GM21723 (cell line): ENCODE data around the gene ZNF831.

Experiments used
- ATAC-seq: cut with Tn5 transposase; IDR thresholded peaks from one replicate; pipeline ENCODE4 v1.9.1; 2021; ENCODE audit warnings: mild to moderate bottlenecking, moderate library complexity; ENCODE audit not compliant: unreplicated experiment

The ZNF831 gene

DNA sequence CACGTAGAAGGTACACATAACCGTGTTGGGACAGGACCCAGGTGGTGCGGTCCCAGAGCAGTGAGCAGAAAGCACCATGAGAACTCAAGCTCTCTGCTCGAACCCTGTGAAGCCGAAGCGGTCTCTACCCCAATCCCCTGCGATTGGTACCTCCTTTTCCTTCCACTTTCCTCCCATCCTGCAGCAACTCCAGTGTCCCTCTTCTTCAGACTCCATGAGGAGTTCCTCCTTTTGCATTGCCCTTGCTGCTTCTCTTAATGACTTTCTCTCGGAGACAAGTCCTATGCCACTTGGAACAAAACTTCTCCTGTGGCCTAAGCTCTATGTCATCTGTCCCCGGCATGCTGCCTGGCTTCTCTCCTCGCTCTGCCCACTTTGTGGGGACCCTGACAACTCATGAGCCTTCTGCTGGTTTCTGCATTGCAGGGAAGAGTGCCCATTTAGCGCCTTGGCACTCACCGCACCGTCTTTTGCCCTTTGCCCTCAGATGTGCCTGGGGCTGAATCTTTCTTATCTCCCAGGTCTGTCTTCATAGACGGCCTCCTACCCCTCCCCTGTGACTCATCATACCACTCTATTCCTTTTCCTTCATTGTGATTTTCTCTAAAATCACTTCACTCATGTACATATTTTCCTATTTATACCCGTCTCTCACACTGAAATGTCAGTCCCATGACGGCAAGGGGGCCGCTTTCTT, 9.2 kb upstream of the ZNF831 start:
- ATAC-seq = no peak

DNA sequence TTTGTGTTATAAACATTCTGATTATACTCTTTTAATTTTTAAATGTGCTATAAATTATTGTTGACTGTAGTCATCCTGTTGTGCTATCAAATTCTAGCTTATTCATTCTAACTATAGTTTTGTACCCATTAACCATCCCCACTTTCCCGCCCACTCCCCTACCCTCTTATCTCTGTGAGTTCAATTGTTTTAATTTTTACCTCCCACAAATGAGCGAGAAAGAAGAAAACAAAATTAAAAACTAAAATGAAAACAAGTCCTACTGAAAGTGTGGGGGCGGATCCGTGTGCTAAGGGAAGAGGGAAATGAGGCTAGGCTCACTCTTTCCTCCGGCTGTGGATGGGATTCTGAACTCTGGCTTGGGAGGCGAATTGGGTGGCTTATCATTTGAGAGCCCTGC, 6.6 kb upstream of the ZNF831 start:
- no peak for ATAC-seq

DNA sequence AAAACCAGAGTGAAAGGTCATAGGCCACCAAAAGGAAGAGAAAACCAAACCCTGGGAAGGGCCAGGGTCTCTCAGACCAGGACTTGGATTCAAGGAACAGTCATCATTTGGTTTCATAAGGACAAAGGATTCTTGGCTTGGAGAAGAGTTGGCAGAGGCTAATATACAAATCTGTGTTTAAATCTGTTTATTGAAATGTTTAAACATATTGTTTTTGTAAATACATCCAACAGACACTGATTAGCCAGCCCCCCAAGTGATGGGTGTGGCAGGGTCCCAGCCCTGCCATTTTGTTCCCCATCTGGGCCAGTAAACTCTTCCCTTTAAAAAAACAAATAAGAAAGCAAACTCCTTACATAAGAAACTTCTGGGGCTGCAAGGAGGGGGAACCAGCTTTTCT, 6.1 kb upstream of the ZNF831 start:
- ATAC-seq = no peak

DNA sequence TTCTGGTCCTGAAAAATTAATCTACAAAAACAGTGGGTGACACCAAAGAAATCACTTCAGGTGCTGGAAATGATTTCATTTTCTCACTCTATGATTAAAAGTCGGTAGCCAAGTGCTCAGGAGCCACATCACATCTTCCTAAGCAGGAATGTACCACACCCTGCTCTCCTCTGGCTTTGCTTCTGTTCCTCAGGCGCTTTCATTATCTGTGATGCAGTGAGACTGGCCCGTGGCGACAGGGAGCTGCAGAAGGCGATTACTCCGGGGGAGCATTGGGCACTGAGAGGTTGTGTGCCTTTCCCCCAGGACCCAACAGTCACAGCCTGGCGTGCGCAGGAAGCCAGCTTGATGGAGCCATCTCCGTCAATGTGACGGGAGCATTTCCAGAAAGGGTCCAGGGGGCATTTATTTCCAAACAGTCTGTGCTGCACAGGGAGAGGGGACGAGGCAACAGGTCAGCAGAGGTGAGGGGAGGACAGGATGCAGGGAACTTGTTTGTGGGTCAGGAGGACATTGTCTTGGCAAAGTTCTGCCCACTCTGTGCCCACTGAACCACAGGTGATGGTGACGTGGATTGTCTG, 5.6 kb upstream of the ZNF831 start:
- ATAC-seq = no peak

DNA sequence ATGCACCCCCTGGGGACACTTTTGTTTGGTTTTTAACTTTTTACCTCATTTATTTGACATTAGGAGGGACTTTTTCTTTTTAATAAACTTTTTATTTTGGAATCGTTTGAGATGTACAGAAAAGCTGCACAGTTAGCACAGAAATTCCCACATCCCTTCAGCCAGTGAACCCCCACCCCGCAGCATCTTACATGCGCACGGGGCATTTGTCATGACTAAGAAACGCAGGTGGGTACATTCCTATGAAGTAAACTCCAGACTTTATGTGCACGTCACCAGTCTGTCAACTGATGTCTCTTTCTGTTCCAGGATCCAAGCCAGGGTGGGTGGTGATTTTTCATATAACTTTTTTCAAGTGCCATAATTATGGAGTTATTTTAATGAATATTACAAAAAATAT, 4.9 kb upstream of the ZNF831 start:
- no peak for ATAC-seq

DNA sequence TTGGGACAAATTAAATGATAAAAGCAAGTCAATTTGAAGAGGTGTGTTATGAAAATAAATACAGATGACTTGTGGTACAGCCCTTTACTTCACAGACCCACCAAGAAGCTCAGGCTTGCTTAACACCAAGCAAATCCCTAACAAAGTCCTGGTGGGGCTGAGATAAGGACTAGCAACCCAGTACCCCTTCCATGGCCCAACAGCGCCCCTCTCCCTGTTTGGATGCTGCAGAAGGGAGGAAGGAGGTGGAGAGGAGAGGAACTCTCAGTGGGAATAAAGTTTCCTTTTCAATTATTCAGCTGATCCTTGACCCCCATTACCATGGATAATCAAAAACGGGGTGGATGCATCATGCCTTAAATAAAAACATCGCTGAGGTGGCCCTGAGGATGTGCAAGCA, 4.5 kb upstream of the ZNF831 start:
- ATAC-seq = no peak

DNA sequence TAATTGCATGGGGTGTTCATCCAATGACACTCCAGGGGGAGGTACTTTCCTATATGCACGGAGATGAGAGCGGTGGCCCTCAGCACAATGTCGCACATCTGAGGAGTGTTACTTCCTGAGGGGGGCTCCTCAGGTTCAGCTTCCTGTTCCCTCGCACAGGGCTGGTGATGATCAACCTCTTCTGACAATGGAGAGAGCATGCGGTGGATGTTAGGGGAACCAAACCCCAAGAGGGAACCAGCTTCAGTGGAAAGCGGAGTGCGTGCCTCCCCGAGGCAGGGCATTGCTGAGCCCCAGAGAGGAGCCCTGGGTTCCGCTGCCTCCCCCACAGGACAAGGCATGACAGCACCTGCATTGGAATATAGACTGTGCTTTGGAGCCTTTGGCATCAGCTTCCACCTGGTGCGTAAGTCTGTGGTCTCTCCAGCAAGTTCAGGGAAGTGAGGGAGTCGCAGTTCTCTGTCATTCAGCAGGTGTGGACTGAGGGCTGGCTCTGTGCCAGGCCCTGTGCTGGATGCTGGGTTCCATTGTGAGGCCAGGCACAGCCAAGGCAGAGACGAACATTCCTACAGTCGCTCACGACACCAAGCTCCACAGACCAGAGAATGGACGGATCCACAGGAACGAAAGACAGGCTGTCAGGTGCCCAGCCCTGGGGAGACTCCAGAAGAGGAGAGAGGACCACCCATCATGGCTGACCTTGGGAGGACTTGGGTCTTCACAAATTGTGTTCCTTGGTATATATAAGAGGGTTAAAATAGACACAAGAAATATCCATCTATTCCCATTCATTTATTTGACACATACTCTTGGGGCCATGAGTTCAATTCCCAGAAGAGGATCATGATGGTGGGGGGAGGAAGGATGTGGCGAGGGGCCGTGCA, 3.9 kb upstream of the ZNF831 start:
- no peak for ATAC-seq

DNA sequence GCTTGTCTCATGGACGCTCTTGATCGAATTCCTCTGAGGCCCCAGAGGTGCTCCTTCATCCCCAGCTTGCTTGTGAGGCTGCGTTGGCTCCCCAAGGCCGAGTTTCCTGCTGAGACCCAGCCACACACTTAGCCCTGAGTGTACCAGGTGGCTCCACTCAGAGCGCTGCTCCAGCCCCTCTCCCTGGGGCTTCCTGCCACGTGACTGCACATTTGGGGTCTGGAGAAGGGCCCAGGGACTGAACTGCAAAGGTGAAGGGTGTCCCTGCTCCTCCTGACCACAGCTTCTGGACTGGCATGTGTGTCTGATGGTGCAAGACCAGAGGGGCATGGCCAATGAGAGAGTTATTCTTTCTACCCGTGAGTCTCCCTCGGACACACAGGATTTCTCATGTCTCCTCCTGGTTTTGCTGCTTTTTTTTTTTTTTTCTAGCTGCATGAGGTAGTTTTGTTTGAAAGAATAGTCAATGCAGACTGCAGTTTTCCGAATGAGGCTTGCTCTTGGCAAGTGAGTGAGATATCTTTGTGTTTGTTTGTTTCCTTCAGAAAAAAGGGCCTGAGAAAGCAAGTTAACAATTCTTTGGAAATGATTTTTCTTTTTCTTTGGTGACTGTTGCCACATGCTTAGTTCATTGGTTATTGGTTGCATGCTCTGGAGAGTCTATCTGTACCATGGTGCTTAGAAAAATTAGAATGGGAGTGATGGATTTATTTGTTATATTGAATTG, 3.1 kb upstream of the ZNF831 start:
- no peak for ATAC-seq

DNA sequence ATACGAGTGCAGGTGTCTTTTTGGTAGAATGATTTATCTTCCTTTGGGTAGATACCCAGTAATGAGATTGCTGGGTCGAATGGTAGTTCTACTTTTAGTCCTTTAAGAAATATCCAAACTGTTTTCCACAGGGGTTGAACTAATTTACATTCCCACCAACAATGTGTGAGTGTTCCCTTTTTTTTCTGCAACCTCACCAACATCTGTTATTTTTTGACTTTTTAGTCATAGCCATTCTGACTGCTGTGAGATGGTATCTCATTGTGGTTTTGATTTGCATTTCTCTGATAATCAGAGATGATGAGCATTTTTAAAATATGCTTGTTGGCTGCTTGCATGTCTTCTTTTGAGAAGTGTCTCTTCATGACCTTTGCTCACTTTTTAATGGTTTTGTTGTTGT, 1.9 kb upstream of the ZNF831 start:
- no peak for ATAC-seq

DNA sequence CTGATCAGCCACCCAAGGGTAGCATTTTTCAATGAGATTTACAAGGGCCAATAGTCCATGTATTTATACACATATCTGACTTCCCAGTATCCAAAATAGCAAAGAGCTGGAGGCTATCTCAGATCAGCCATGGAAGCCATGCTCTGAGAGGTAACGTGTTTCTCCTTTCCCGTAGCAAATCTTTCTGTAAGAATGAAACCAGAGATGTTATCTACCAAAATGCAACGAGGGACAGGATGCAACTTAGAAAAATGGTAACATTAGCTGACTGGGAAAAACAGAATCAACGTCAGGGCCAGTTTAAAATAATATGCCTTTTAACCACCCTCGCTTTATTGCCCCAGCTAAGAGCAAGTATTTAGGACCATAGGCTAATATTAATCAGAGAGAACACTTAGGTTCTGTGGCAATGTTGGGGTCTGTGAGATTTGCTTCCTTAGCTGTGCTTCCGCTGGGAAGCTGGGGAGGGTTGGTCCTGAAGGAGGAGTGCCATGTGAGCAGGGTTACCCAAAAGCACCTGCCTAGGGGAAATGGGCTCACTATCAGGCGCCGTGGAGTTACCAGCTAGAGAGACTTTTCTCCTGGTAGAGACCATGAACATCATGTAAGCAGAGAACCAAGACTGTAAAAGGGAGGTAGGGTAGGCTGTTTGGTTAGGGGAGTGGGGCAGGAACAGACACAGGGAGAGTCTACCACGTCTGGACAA, 1.2 kb downstream of the ZNF831 start:
- no peak for ATAC-seq

DNA sequence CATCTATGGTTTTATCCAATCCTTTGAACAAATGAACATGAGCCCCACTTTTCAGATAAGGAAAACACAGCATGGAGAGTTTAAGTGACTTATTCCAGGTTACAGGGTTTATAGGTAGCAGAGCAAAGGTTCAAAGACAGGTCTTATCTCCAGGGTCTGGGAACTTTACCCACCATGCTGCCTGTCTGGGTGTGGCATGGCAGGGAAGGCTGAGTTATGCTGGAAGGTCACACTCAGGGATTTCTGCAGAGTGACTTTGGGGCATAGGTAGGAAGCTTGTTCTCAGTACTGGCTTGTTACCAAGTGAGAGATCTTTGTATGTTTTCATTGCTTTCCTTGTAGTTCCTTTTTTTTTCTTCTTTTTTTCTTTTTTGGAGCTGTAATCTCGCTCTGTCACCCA, 1.8 kb downstream of the ZNF831 start:
- ATAC-seq = no peak

DNA sequence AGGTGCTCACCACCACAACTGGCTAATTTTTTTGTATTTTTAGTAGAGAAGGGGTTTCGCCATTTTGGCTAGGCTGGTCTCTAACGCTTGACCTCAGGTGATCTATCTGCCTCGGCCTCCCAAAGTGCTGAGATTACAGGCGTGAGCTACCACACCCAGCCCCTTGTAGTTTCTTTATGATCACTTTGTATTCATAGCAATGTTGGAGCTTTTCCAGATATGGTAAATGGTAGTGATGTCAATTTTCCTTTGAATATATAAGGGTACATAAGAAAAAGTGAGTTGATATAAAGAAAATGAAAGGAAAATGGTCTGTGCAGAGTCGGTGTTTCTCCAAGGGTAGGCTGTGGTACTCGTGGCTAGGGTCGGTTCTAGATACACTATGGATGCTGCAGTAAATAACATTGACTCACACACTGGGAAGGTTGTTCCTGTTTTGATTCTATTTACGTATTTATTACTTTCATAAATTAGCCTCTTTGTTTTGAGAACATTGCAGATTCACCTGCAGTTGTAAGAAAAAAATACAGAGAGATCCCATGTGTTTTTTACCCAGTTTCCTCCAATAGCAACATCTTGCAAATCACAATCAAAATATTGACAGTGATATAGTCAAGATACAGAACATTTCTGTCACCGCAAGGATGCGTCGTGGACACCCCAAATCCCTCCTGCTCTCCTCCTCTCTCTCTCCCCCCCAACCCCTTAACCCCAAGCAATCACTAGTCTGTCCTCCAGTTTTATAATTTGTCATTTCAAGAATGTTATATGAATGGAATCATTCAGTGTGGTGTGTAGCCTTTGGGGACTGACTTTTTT, 2.5 kb downstream of the ZNF831 start:
- no peak for ATAC-seq

DNA sequence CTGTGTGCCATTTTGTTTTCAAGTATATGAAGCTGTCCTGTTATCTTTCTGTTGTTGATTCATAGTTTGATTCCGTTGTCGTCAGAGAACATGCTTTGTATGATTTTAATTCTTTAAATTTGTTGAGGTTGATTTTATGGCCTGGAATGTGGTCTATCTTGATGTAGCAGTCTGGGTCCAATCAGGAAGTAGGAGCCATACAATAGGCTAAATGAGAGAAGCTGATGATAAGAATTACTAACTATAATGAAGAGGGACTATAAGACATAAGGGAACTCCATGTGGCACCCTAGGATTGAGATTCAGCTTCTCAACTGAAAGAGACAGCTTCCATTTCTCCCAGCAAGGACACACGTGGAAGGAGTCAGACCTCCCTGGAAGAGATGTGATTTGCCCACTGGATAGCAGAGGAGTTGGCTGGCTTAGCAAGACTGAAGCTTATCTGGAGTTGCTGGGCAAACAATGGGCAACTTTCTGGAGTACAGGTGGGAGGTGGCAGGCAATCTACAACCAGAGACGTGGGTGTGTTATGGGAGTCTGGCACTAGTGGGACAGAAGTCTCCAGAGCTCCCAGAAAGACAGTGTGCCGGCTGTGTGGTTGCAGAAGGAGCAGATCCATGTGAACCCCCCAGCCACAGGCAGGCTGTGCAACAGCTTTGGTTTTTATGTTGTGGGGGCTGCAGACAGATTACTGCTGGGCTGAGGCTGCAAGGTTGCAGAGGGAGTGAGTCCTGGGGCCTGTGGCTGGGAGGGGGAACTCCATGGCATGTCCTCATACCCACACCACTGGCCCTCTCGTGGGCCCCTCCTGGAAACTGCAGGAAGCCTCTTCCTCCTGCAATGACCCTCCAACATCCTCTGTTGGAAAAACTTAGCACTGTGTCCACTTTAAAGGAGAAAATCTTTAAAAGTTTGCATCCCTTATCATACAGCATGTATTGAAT, 7.1 kb downstream of the ZNF831 start:
- ATAC-seq = no peak

DNA sequence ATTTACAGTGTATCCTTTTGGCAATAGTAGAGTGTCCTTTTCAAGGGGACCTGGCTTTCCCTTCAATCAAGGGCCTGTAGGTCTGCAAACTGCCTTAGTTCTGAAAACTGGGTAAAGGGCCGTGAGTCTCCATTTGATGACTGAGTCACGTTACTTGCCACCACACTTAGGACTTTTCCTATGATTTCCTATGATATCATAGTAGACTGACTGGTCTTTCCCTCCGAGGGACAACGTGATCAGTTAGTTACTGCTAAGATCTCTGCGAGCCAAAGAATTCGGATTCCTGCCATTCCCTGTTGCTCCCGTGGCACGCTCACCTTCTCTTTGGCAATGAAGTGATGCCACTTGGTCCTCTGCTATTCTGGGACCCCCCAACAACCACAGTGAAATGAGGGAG, 8.4 kb downstream of the ZNF831 start:
- ATAC-seq = no peak

DNA sequence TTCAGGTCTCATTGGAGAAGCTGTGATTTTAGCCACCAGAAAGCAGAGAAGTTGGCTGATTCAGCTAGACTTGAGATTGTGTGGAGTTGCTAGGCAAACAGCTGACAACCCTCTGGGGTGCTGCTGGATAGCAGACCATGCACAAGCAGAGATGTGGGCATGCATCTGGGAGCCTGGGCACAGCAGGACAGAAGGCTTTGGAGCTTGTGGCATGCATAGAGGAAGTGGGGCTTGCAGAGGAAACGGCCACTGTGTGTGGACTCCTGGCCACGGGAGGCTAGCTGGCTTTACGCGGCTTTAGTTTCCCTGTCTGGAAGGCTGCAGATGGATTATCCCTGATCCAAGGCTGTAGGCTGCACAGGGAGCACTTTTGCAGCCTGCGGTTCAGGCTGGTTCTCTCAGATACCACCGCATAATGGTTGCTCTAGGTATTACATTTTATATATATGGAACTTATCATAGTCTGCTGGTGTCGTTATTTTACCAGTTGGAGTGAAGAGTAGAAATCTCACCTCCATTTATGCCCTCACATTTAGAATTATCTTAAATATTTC, 10.4 kb downstream of the ZNF831 start:
- ATAC-seq = no peak

DNA sequence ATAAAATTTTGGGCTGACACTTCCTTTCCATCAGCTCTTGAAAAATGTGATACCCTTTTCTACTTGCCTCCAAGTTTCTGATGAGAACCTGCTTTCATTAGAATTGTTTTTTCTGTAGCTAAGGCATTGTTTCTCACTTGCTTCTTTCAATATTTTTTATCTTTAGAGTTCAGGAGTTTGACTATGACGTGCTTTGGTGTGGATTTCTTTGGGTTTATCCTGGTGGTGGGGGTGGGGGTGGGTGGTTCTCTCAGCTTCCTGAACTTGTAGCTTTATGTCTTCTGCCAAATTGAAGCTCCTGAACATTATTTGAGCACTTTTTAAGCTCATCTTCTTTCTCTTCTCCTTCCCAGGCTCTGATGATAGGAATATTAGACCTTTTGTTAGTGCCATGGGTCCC, 11.4 kb downstream of the ZNF831 start:
- no peak for ATAC-seq

DNA sequence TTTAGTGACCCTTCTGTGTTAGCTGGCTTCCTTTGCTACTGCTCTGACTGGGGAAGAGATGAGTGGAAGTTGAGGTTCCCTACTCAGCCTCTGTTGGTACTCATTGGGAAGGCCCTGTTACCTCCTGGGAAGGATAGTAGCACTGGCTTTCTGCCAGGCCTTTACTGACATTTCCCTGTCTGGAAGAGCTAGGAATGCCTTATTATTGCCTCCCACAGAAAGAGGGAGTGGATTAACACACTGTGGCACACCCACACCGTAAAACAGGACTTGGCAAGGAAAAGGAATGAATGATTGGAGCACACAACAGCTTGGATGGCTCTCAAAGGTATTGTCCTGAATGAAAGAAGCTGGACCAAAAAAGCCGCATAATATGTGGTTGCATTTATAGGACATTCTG, 12.2 kb downstream of the ZNF831 start:
- ATAC-seq = no peak

DNA sequence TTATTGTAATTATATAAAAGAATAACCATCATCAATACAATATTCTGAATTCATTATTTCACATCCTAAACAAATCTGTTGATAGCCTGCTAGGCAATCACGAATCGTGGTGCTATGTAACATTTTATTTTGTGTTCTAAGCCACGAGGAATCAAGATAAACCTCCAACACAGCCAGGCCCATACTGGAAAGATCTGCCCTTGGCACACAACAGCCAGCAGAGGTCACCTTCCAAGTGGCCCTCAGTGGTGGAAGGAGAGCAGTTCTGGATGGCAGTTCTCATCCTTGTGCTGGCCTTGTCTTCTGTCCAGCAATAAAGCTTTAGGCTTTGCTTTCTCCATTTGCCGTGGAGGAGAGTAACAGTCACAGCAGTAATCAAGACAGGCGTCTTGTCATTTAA, 13.2 kb downstream of the ZNF831 start:
- no peak for ATAC-seq
